HG02763 (cell line): ENCODE data around the gene TGM3.

Source experiments
- ATAC-seq: cut with Tn5 transposase; IDR thresholded peaks from one replicate; pipeline ENCODE4 v1.9.1; 2021; ENCODE audit warnings: mild to moderate bottlenecking, moderate library complexity; ENCODE audit not compliant: unreplicated experiment

Gene TGM3

GRCh38 chr20:2373098-2373497 lies 77.3 kb downstream of the TGM3 start:
- ATAC-seq = no peak

DNA sequence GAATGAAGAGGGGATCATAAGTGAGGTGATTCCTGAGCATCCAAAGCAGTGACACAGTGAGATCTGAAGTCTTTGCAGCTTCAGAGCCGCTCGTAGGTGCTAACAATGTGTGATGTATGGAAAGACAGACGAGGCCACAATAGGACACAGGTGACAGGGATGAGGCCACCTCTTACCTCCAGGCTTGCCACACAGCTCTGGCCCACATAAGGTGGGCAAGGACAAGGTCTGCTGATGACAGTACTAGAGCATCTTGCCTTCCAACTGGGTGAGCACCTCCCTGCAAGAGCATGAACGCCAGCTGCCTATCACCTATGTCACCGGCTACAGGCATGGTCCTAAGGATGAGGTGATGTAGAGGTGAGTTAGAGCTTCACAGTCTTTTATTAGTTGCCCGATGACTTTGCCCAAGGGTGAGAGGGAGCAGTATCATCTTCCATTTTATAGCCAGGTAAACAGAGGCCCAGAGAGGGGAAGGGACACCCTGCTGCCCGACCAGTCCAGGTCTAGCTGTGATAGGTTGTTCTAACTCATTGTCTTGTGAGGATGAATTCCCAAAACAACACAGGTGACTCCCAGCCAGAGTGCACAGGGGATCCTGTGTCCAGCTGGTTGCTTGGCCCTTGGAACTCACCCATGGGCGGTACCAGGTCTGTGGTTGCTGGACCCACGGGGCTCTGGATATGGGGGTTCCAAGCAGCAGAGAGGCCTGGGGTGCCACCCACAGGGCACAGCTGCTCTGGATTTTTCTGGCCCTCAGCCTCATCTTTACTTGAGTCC lies 78.7 kb downstream of the TGM3 start:
- no peak for ATAC-seq

- ATAC-seq = no peak
Measured at GRCh38 chr20:2378893-2379292, 83.1 kb downstream of the TGM3 start.

DNA sequence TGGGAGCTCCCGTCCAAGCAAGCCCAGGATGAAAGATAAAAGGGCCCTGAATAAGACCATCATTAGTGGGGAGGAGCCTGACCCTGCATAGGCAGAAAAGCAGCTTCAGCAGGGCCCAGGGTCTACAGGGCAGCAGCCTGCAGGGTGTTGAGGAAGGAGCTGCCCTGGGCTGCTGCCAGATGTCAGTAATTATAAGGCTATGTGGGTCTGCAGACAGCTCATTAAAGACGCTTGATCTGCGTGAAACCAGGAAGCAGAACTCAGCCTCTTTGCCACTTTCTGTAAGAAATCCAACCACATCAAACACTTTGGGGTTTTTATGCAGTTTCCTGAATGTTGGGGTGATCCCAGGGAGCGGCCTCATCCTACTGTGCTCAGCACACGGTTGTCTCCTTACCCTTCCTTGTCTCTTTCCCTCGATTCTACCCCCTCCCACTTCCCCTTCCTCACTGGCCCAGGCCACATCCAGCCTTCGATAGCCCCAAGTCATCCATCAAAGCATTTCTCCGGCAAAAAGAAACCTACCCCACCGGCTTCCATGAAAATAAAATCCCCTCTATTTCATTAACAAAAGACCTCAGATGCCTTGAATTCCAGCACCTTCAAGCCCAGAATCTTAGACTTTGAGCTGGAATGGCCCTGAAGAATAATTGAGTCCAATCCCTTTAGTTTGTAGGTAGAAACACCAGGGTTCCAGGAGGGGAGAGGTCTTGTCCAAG lies 83.9 kb downstream of the TGM3 start:
- no peak for ATAC-seq

DNA sequence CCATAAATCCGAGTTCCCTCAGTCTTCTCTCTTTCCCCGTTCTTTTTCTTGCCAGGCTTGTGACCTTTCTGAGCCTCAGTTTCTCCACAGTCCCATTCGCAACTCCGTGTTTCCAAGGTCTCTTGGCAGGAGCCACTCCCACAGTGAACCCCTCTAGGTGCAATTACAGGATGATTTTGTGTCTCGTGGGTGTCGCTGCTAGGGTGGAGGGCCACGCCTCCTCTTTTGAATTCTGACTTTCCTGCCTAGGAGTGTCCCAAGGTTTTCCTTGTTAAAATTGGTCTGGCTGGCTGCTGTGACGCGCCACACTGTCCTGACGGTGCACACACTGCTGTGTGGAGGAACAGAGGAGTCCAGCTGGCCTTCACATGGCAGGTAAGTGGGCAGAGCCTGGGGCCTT lies 84.8 kb downstream of the TGM3 start, which contains the start of gene TGM6:
Gene TGM6 (plus strand): TSS at position 301 of the 400 bp plus-strand sequence. CDS start 68 bp downstream, at position 369.
- no peak for ATAC-seq

GRCh38 chr20:2381303-2381702 lies 85.5 kb downstream of the TGM3 start:
- no peak for ATAC-seq

- no peak for ATAC-seq
Measured at GRCh38 chr20:2382833-2383232, 87.0 kb downstream of the TGM3 start.

DNA sequence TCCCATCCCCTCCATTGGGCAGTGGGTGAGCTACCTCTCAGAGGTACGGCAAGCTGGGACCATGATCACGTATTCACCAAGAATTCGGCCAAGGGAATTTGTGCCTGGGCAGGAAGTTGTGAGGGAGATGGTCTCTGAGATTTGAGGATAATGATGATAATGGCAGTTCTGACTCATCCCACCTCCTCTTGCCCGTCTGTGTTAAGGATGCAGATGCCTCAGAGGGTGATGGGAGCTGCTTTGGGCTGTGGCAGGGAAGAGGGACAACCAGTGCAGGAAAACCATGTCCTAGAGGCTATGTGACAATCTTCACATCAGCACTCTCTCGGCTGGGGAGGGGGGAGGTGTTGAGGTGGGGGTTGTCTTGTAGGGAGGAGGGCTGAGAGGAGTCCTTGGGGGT lies 89.2 kb downstream of the TGM3 start:
- ATAC-seq = no peak

- ATAC-seq = no peak
Measured at GRCh38 chr20:2385496-2385895, 89.7 kb downstream of the TGM3 start.

DNA sequence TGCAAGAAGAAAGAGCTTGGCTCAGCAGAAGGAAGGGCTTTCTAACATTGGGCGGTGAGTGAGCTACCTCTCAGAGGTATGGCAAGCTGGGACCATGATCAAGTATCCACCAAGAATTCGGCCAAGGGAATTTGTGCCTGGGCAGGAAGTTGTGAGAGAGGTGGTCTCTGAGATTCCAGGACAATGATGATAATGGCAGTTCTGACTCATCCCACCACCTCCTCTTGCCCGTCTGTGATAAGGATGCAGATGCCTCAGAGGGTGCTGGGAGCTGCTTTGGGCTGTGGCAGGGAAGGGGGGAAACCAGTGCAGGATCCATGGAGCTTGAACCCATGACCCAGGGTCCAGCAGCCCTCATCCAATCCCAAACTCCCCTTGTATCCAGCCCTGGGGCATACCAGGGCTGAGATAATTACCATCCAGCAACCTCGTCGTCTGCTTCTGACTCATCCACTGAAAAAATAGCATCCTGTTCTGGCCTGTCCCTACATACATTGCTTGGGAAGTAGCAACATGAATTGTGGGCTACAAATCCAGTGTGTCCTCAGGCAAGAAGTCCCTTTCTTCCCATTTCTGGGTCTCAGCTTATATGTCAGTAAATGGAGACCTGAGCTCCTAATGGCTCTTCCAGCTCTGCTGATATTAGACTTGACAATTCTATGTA lies 90.8 kb downstream of the TGM3 start:
- ATAC-seq = no peak

GRCh38 chr20:2387180-2387577 lies 91.4 kb downstream of the TGM3 start:
- ATAC-seq = no peak

GRCh38 chr20:2387580-2387979 lies 91.8 kb downstream of the TGM3 start:
- ATAC-seq = no peak
